Common myeloid progenitor, CD34-positive (primary cell): ENCODE measurements around the gene SCO1.

Experiments used
- CTCF ChIA-PET: fragments of 350-600 bp; sonication (Branson Sonifier 250); formaldehyde crosslinking; loops from one replicate; lab custom pipeline; 2021; ENCODE audit warnings: antibody characterized with exemption; lab: Charles Lee
- POLR2A ChIA-PET: fragments of 350-600 bp; sonication (Branson Sonifier 250); formaldehyde crosslinking; loops from one replicate; lab custom pipeline; 2021; ENCODE audit warnings: antibody characterized with exemption; lab: Charles Lee
- DNase-seq, 3 donors: peaks; one replicate each; pipeline versions ENCODE4 v3.0.0 to v3.0.0-alpha.2; 2013
- H3K27ac ChIP-seq, 2 experiments: 1 replicate in 1 of 2; 2 replicates in 1 of 2; pipeline ENCODE4 v1.7.0; 2013; ENCODE audit warnings: inconsistent platforms in 2 of 2, low read length in 2 of 2, mild to moderate bottlenecking in 2 of 2, low read depth in 1 of 2, moderate library complexity in 1 of 2; ENCODE audit not compliant: severe bottlenecking in 2 of 2, insufficient read depth in 1 of 2, poor library complexity in 1 of 2
- H3K27me3 ChIP-seq, 5 experiments: replicated peaks in 2 of 5; 1 replicate in 3 of 5; 2 replicates in 2 of 5; pipeline versions ENCODE4 v1.6.1 to v1.7.0; 2013; ENCODE audit warnings: low read length in 4 of 5, mild to moderate bottlenecking in 2 of 5, moderate library complexity in 2 of 5, inconsistent platforms in 1 of 5; ENCODE audit not compliant: insufficient read depth in 5 of 5, control insufficient read depth in 4 of 5
- H3K36me3 ChIP-seq, 4 experiments: 1 replicate in 2 of 4; 2 replicates in 2 of 4; pipeline versions ENCODE4 v1.6.1 to v1.7.0; 2013; ENCODE audit warnings: low read length in 3 of 4, control low read depth in 1 of 4, mild to moderate bottlenecking in 1 of 4; ENCODE audit not compliant: control insufficient read depth in 4 of 4, insufficient read depth in 4 of 4
- H3K4me1 ChIP-seq, 4 experiments: 1 replicate in 3 of 4; 2 replicates in 1 of 4; pipeline versions ENCODE4 v1.6.1 to v1.7.1; 2013; ENCODE audit warnings: low read length in 3 of 4, mild to moderate bottlenecking in 3 of 4, control low read depth in 1 of 4, inconsistent platforms in 1 of 4, moderate library complexity in 1 of 4; ENCODE audit not compliant: control insufficient read depth in 4 of 4, insufficient read depth in 4 of 4; ENCODE audit errors: control extremely low read depth in 1 of 4
- H3K4me3 ChIP-seq, 7 experiments: 1 replicate in 4 of 7; 2 replicates in 3 of 7; pipeline versions ENCODE4 v1.5.1 to v1.7.0; 2013; ENCODE audit warnings: mild to moderate bottlenecking in 7 of 7, low read length in 6 of 7, moderate library complexity in 6 of 7, inconsistent platforms in 2 of 7, low read depth in 2 of 7, control low read depth in 1 of 7; ENCODE audit not compliant: insufficient read depth in 4 of 7, control insufficient read depth in 1 of 7; ENCODE audit errors: extremely low read depth in 1 of 7
- H3K9me3 ChIP-seq, 5 experiments: 1 replicate in 4 of 5; 2 replicates in 1 of 5; pipeline versions ENCODE4 v1.6.1 to v1.7.1; 2013; ENCODE audit warnings: low read length in 4 of 5, mild to moderate bottlenecking in 2 of 5, inconsistent platforms in 1 of 5, low read depth in 1 of 5, moderate library complexity in 1 of 5; ENCODE audit not compliant: control insufficient read depth in 4 of 5, insufficient read depth in 2 of 5; ENCODE audit errors: control extremely low read depth in 1 of 5
- WGBS: methylation state at CpG from one replicate; pipeline ENCODE4 v1.1.5; 2013; ENCODE audit not compliant: insufficient coverage; 5-methylcytosine and 5-hydroxymethylcytosine counted together

SCO1 gene

GRCh38 chr17:10649602-10650001 is 47.7 kb downstream of the SCO1 start:
- ChIA-PET POLR2A (no interaction called here), CTCF (interaction anchor here (0.6 to 2.4 kb wide), 3 partner anchors 9 to 46 kb away, joined by 3 to 11 read pairs (median 7); no protein-coding TSS in a partner anchor)
- WGBS: 81% methylated on average over 2 of the region's 5 CpGs
- no peak overlapping the region for H3K27ac ChIP-seq
- no peaks in the 10 kb centered on the region for H3K9me3 ChIP-seq
- H3K4me1 ChIP-seq: peaks cover 2 to 15% (median 13%) of the 10 kb centered on the region in 4 experiments
- DNase-seq: no peak
- H3K36me3 ChIP-seq: peaks cover 0 to 5% (median 0%) of the 10 kb centered on the region in 4 experiments
- H3K27me3 ChIP-seq: no peaks in the 10 kb centered on the region
- H3K4me3 ChIP-seq: no peak overlapping the region

- whole genome bisulfite sequencing: 97% methylated on average over 3 of the region's 3 CpGs
- Histone ChIP-seq H3K27me3 (no peaks in the 10 kb centered on the region), H3K27ac (no peak overlapping the region), H3K4me1 (peaks cover 2 to 15% (median 11%) of the 10 kb centered on the region in 4 experiments), H3K4me3 (no peak overlapping the region), H3K9me3 (no peaks in the 10 kb centered on the region), H3K36me3 (peaks cover 0 to 11% (median 0%) of the 10 kb centered on the region in 4 experiments)
- CTCF ChIA-PET: interaction anchor here (0.6 to 2.4 kb wide), 2 partner anchors 35 to 47 kb away, joined by 3 to 11 read pairs; no protein-coding TSS in a partner anchor
- no peak for DNase-seq
- POLR2A ChIA-PET: no interaction called here
Measured at GRCh38 chr17:10648956-10649355, 48.4 kb downstream of the SCO1 start.

- peaks cover 0 to 9% (median 6%) of the 10 kb centered on the region in 4 experiments for H3K4me1 ChIP-seq
- H3K4me3 ChIP-seq: no peak overlapping the region
- ChIA-PET POLR2A (no interaction called here), CTCF (interaction anchor here (4.8 kb wide), 1 partner anchor 34 kb away, joined by 69 read pairs; no protein-coding TSS in a partner anchor)
- 93% methylated on average over 3 of the region's 5 CpGs for WGBS
- no peak for DNase-seq
- H3K36me3 ChIP-seq: peaks cover 0 to 12% (median 0%) of the 10 kb centered on the region in 4 experiments
- no peaks in the 10 kb centered on the region for H3K27me3 ChIP-seq
- no peaks in the 10 kb centered on the region for H3K9me3 ChIP-seq
- H3K27ac ChIP-seq: no peak overlapping the region
Measured at GRCh38 chr17:10648381-10648780, 49.0 kb downstream of the SCO1 start.

DNA sequence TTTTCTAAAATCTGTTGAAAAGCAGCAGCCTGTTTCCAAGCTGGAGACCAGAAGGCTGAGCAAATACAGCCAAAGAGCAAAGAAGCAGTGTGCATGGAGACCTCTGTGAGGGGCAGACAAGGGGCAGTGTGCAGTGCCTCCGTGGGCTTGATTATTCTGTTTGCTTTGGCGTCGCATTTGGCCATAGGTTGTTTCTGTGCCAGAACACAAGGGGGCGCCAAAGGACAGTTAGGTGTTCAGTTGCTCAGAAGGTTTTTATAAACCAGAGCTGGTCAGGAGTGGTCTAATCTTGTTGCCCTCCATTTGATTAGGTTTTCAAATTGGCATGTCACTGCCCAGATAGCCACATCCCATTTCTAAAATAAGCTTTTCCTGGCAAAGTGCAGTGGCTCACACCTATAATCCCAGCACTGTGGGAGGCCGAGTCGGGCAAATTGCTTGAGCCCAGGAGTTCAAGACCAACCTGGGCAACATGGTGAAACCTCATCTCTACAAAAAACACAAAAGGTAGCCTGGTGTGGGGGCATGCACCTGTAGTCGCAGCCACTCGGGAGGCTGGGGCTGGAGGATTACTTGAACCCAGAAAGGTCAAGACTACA is 50.8 kb downstream of the SCO1 start:
- Histone ChIP-seq H3K36me3 (peaks cover 0 to 19% (median 6%) of the 10 kb centered on the region in 4 experiments), H3K4me3 (no peak overlapping the region), H3K27ac (peak overlapping the region in 1 of 2 experiments; percentile 14), H3K27me3 (no peaks in the 10 kb centered on the region), H3K9me3 (no peaks in the 10 kb centered on the region), H3K4me1 (no peaks in the 10 kb centered on the region)
- peak; percentile 67 to 84 (median 74) for DNase-seq
- WGBS: 46% methylated on average over 7 of the region's 8 CpGs
- ChIA-PET CTCF (interaction anchor here (0.8 to 8.9 kb wide), 27 partner anchors 9 to 698 kb away, joined by 3 to 99 read pairs (median 5); no protein-coding TSS in a partner anchor), POLR2A (interaction anchor here (0.8 kb wide), 1 partner anchor 37 kb away, joined by 3 read pairs; no protein-coding TSS in a partner anchor)

- DNase-seq: no peak
- no peak overlapping the region for H3K27ac ChIP-seq
- ChIA-PET POLR2A (no interaction called here), CTCF (interaction anchor here (1.0 to 8.9 kb wide), 3 partner anchors 10 to 43 kb away, joined by 4 to 99 read pairs (median 7); no protein-coding TSS in a partner anchor)
- no peak overlapping the region for H3K4me3 ChIP-seq
- H3K27me3 ChIP-seq: no peaks in the 10 kb centered on the region
- peaks cover 8 to 48% (median 13%) of the 10 kb centered on the region in 4 experiments for H3K36me3 ChIP-seq
- no peaks in the 10 kb centered on the region for H3K4me1 ChIP-seq
- H3K9me3 ChIP-seq: no peaks in the 10 kb centered on the region
- 100% methylated on average over 2 of the region's 3 CpGs for WGBS
Measured at GRCh38 chr17:10640475-10640874, 56.9 kb downstream of the SCO1 start.

DNA sequence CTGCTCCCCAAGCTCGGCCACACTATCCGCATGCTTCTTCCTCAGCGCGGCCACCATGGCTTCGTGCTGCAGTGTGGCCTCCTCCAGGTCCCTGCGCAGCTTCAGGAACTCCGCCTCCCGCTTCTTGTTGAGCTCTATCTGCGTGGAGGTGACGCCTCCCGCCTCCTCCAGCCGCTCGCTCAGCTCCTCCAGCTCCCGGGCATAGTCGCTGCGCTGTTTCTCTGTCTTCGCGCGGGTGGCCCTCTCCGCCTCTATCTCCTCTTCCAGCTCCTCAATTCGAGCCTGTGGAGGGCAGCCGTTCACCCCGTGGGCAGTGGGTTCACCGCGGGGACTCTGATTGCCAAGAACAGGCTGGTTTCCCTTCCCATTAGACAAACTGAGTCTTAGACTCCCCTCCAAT is 59.2 kb downstream of the SCO1 start:
- POLR2A ChIA-PET: no interaction called here
- 92% methylated on average over 25 of the region's 25 CpGs for WGBS
- Histone ChIP-seq H3K27me3 (no peaks in the 10 kb centered on the region), H3K4me1 (no peaks in the 10 kb centered on the region), H3K27ac (no peak overlapping the region), H3K36me3 (peaks cover 12 to 49% (median 18%) of the 10 kb centered on the region in 4 experiments), H3K4me3 (no peak overlapping the region), H3K9me3 (no peaks in the 10 kb centered on the region)
- CTCF ChIA-PET: interaction anchor here (2.4 kb wide), 1 partner anchor 21 kb away, joined by 6 read pairs; no protein-coding TSS in a partner anchor
- DNase-seq: no peak

DNA sequence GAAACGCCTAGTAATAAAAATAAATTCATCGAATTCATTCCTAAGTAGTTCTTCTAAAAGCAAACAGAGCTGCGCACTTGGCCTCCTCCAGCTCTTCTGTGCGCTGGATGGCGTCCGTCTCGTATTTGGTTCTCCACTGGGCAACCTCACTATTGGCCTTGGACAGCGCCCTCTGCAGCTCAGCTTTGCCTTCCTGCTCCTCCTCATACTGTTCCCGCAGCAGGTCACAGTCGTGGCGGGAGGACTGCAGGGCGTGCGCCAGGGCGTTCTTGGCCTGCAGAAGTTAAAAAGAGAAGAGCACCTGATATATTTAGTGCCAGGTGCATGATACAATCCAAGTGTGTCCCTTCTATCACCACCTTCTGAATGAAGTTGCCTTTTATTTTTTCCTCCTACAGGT is 62.0 kb downstream of the SCO1 start:
- no peaks in the 10 kb centered on the region for H3K9me3 ChIP-seq
- WGBS: 95% methylated on average over 13 of the region's 14 CpGs
- peaks cover 4 to 35% (median 14%) of the 10 kb centered on the region in 4 experiments for H3K36me3 ChIP-seq
- ChIA-PET CTCF (interaction anchor here (1.6 to 10.1 kb wide), 4 partner anchors 8 to 48 kb away, joined by 3 to 99 read pairs (median 8); no protein-coding TSS in a partner anchor), POLR2A (no interaction called here)
- H3K27ac ChIP-seq: no peak overlapping the region
- H3K4me1 ChIP-seq: no peaks in the 10 kb centered on the region
- H3K27me3 ChIP-seq: no peaks in the 10 kb centered on the region
- no peak for DNase-seq
- H3K4me3 ChIP-seq: no peak overlapping the region
